HCT116 (cell line): ENCODE data around the gene ISYNA1. TPM values are rescaled to one million over a fixed set of nuclear protein-coding genes. Genes with fewer than 3 reads are reported as not detected.
A peak's percentile ranks its signal among the peaks of the same experiment; 100 is the strongest.

Experiments used
- ATAC-seq: fragments of 200-7000 bp; cut with Tn5 transposase; 2 replicates; pipeline ENCODE4 v1.9.1; 2020; ENCODE audit warnings: mild to moderate bottlenecking, moderate library complexity
- BruUV-seq: library from RNA; stranded (reverse); fragments of 400-500 nt; replicated peaks from 2 replicates; lab custom pipeline; 2021; lab: Mats Ljungman, UMichigan
- CTCF ChIA-PET: fragments of 300-600 bp; sonication (Branson Sonifier 250); formaldehyde crosslinking; loops from one replicate; lab custom pipeline; 2021; ENCODE audit warnings: antibody characterized with exemption; lab: Charles Lee
- POLR2A ChIA-PET: fragments of 300-600, 350-600 bp; sonication (Branson Sonifier 250); formaldehyde crosslinking; loops from one replicate; lab custom pipeline; 2021; ENCODE audit warnings: antibody characterized with exemption; lab: Charles Lee
- RAD21 ChIA-PET, 2 experiments: fragments of 300-600 bp; sonication (Branson Sonifier 250); formaldehyde crosslinking; loops; one replicate each; lab custom pipeline; 2023; ENCODE audit warnings: low total read pairs in 2 of 2; ENCODE audit not compliant: uncharacterized antibody in 2 of 2, unreplicated experiment in 2 of 2, low non-redundant PET in 1 of 2; lab: Charles Lee
- DNase-seq: peaks from one replicate; pipeline ENCODE4 v3.0.0-alpha.2; 2010; ENCODE audit warnings: low read depth, low spot score
- H2AFZ ChIP-seq: fragments of 200-600 bp; shearing (Covaris generic), sonication (generic); 2 replicates; pipeline ENCODE4 v1.6.1; 2017; ENCODE audit warnings: low read depth, mixed run types, mixed read lengths, antibody characterized with exemption, low read length; ENCODE audit not compliant: poor library complexity, severe bottlenecking
- H3K27ac ChIP-seq: 2 replicates; pipeline ENCODE4 v1.5.1; 2012; ENCODE audit warnings: low read depth, low read length
- H3K27me3 ChIP-seq: fragments of 200-600 bp; sonication (generic); 2 replicates; pipeline ENCODE4 v1.6.1; 2016; ENCODE audit warnings: mixed run types, low read length, mixed read lengths; ENCODE audit not compliant: insufficient read depth
- H3K36me3 ChIP-seq, 2 experiments: fragments of 200-500 bp in 1 of 2; fragments of 200-600 bp in 1 of 2; sonication (Bioruptor generic) in 1 of 2; sonication (generic) in 1 of 2; 2 replicates each; pipeline versions ENCODE4 v1.5.1 to v1.6.1; 2014 to 2016; ENCODE audit warnings: low read length in 2 of 2, inconsistent platforms in 1 of 2, mixed read lengths in 1 of 2, mixed run types in 1 of 2; ENCODE audit not compliant: insufficient read depth in 2 of 2, control insufficient read depth in 1 of 2
- H3K4me1 ChIP-seq, 2 experiments: fragments of 200-600 bp in 1 of 2; sonication (generic) in 1 of 2; 2 replicates each; pipeline versions ENCODE4 v1.5.1 to v1.6.1; 2012 to 2017; ENCODE audit warnings: low read length in 2 of 2, inconsistent platforms in 1 of 2, mild to moderate bottlenecking in 1 of 2, mixed read lengths in 1 of 2, mixed run types in 1 of 2, moderate library complexity in 1 of 2; ENCODE audit not compliant: insufficient read depth in 2 of 2, control insufficient read depth in 1 of 2
- H3K4me2 ChIP-seq: fragments of 200-600 bp; sonication (generic); 2 replicates; pipeline ENCODE4 v1.6.1; 2017; ENCODE audit warnings: mixed run types, low read length, mixed read lengths
- H3K4me3 ChIP-seq, 2 experiments: fragments of 200-600 bp in 1 of 2; sonication (generic) in 1 of 2; replicated peaks in 1 of 2; 2 replicates each; pipeline ENCODE4 v1.5.1; 2011 to 2016; ENCODE audit warnings: low read length in 2 of 2, control low read depth in 1 of 2, low read depth in 1 of 2, mild to moderate bottlenecking in 1 of 2, mixed read lengths in 1 of 2, mixed run types in 1 of 2
- H3K79me2 ChIP-seq: fragments of 200-600 bp; sonication (generic); 2 replicates; pipeline ENCODE4 v1.6.1; 2017; ENCODE audit warnings: mild to moderate bottlenecking, mixed run types, low read length, moderate library complexity, mixed read lengths; ENCODE audit not compliant: insufficient read depth
- H3K9ac ChIP-seq: fragments of 200-600 bp; sonication (generic); 2 replicates; pipeline ENCODE4 v1.6.1; 2016; ENCODE audit warnings: low read length, mixed read lengths
- H3K9me2 ChIP-seq: fragments of 200-600 bp; sonication (generic), shearing (Covaris generic); 2 replicates; pipeline ENCODE4 v1.6.1; 2017; ENCODE audit warnings: mixed run types, mild to moderate bottlenecking, moderate library complexity; ENCODE audit not compliant: insufficient read depth
- H3K9me3 ChIP-seq, 2 experiments: fragments of 200-500 bp in 1 of 2; fragments of 200-600 bp in 1 of 2; sonication (Bioruptor generic) in 1 of 2; sonication (generic) in 1 of 2; 2 replicates each; pipeline ENCODE4 v1.6.1; 2014 to 2017; ENCODE audit warnings: low read length in 2 of 2, mixed read lengths in 2 of 2, inconsistent platforms in 1 of 2, low read depth in 1 of 2, mild to moderate bottlenecking in 1 of 2, mixed run types in 1 of 2, moderate library complexity in 1 of 2; ENCODE audit not compliant: control insufficient read depth in 1 of 2, insufficient read depth in 1 of 2
- H4K20me1 ChIP-seq: fragments of 200-600 bp; sonication (generic), shearing (Covaris generic); 2 replicates; pipeline ENCODE4 v1.6.1; 2017; ENCODE audit warnings: mixed run types, mild to moderate bottlenecking, moderate library complexity; ENCODE audit not compliant: insufficient read depth
- CBX3 ChIP-seq: IDR thresholded peaks from 2 replicates; pipeline ENCODE4 v1.6.1; 2012; ENCODE audit warnings: low read depth
- CEBPB ChIP-seq: IDR thresholded peaks from 2 replicates; pipeline ENCODE4 v1.6.1; 2012; ENCODE audit warnings: low read depth
- EGR1 ChIP-seq: IDR thresholded peaks from 2 replicates; pipeline ENCODE4 v1.6.1; 2012; ENCODE audit warnings: low read depth
- EZH2phosphoT487 ChIP-seq: fragments of 200-600 bp; IDR thresholded peaks from 2 replicates; pipeline ENCODE4 v1.6.1; 2018; ENCODE audit warnings: antibody characterized with exemption, borderline replicate concordance
- FOSL1 ChIP-seq: IDR thresholded peaks from 2 replicates; pipeline ENCODE4 v1.6.1; 2012; ENCODE audit warnings: low read depth
- JUND ChIP-seq: IDR thresholded peaks from 2 replicates; pipeline ENCODE4 v1.6.1; 2012
- MAX ChIP-seq: IDR thresholded peaks from 2 replicates; pipeline ENCODE4 v1.6.1; 2012
- POLR2A ChIP-seq: IDR thresholded peaks from 2 replicates; pipeline ENCODE4 v1.7.0; 2011; ENCODE audit warnings: borderline replicate concordance; ENCODE audit not compliant: insufficient read depth, insufficient read length; ENCODE audit errors: extremely low read depth
- POLR2AphosphoS5 ChIP-seq: IDR thresholded peaks from 2 replicates; pipeline ENCODE4 v1.6.1; 2011; ENCODE audit warnings: mild to moderate bottlenecking, low read depth, low read length, moderate library complexity
- RAD21 ChIP-seq: IDR thresholded peaks from 2 replicates; pipeline ENCODE4 v1.6.1; 2012; ENCODE audit warnings: low read depth, mild to moderate bottlenecking
- REST ChIP-seq: IDR thresholded peaks from 2 replicates; pipeline ENCODE4 v1.6.1; 2012; ENCODE audit warnings: low read depth
- SIN3A ChIP-seq: IDR thresholded peaks from 2 replicates; pipeline ENCODE4 v1.6.1; 2012; ENCODE audit warnings: low read depth
- SP1 ChIP-seq: IDR thresholded peaks from 2 replicates; pipeline ENCODE4 v1.6.1; 2012; ENCODE audit warnings: low read depth
- SRF ChIP-seq: IDR thresholded peaks from 2 replicates; pipeline ENCODE4 v1.6.1; 2012; ENCODE audit warnings: low read depth
- TCF7L2 ChIP-seq: IDR thresholded peaks from 2 replicates; pipeline ENCODE4 v1.7.0; 2011; ENCODE audit warnings: borderline replicate concordance, inconsistent platforms; ENCODE audit not compliant: insufficient read depth, insufficient read length; ENCODE audit errors: extremely low read depth
- YY1 ChIP-seq: IDR thresholded peaks from 2 replicates; pipeline ENCODE4 v1.6.1; 2011; ENCODE audit warnings: low read length, low read depth, moderate library complexity, mild to moderate bottlenecking; ENCODE audit not compliant: insufficient replicate concordance; ENCODE audit errors: extremely low read depth
- ZFX ChIP-seq: fragments of 450-650 bp; IDR thresholded peaks from 2 replicates; pipeline ENCODE4 v1.6.1; 2017
- ZNF274 ChIP-seq: fragments of 200-500 bp; sonication (Bioruptor generic); IDR thresholded peaks from 2 replicates; pipeline ENCODE4 v1.6.1; 2014; ENCODE audit warnings: mild to moderate bottlenecking, low read depth, low read length, inconsistent platforms
- intact Hi-C: fragments of 100-400 bp; cut with micrococcal nuclease; formaldehyde crosslinking; loops from 2 replicates; pipeline ENCODE4 v1.10.0; 2022
- total RNA-seq: library from RNA; stranded (reverse); gene quantifications from one replicate; pipeline ENCODE4 v1.2.1, GENCODE V29; 2021; ENCODE audit not compliant: unreplicated experiment
- TF ChIP-seq, protein P1 (sequence below): IDR thresholded peaks from 2 replicates; pipeline ENCODE4 v1.6.1; 2012
- TF ChIP-seq, protein P2 (sequence below), 3 experiments: fragments of 200-600 bp in 1 of 3; sonication (generic) in 1 of 3; IDR thresholded peaks in 2 of 3; conservative IDR thresholded peaks in 1 of 3; 2 replicates each; pipeline ENCODE4 v1.5.1; 2012 to 2017; ENCODE audit warnings: low read depth in 2 of 3, low read length in 2 of 3, antibody characterized with exemption in 1 of 3, borderline replicate concordance in 1 of 3, control low read depth in 1 of 3, mild to moderate bottlenecking in 1 of 3, mixed read lengths in 1 of 3, mixed run types in 1 of 3, moderate library complexity in 1 of 3; ENCODE audit not compliant: insufficient read depth in 1 of 3

The ISYNA1 gene
- total RNA-seq, 1 experiment from 2014 or later, result 365 TPM

DNA sequence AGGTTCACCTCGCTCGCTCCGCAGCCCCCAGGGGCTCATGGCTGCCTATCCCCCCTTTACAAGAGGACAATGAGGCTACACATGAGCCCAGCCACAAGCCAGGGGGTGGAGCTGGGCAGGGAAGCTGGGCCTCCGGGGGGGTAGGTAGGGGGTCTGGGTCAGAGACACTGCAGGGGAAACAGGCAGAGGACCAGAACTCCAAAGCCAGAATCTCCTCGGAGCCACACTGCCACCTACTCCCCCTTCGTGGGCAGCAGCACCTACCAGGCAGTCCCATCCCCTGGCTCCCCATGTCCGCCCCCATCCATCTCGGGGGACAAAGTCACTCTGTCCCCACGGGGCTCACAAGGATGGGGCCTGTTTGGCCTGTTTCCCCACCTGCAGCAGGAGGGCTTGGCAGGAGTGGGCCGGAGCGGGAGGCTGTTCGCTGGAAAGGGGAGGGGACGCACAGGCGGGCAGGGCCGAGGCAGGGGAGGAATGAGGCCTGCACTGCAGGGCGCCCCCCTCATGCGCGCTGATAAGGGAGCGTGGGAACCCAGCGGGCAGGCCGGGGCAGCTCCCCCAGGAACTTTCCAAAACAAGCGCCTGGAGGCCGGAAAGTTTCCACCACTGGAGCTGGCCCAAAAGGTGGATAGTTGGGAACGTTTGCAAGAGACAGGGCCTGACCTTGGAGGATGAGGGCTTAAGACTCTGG, 545 bp upstream of the ISYNA1 start:
- no peaks in the 10 kb centered on the region for H3K27me3 ChIP-seq
- ATAC-seq, result peak; percentile 15
- DNase-seq, result no peak
- peak overlapping the region; percentile 99 for H3K27ac ChIP-seq
- no peak overlapping the region for H2AFZ ChIP-seq
- no peaks in the 10 kb centered on the region for H3K9me3 ChIP-seq
- H3K4me2 ChIP-seq, result peak overlapping the region; percentile 96
- intact Hi-C loops, result no loop called here
- peak overlapping the region; percentile 78 to 84 for H3K4me3 ChIP-seq
- H3K9ac ChIP-seq, result peak overlapping the region; percentile 91
- ChIA-PET RAD21 (no interaction called here), CTCF (interaction anchor here (1.0 to 1.6 kb wide), 3 partner anchors 89 to 237 kb away, joined by 3 to 4 read pairs (median 3); no protein-coding TSS in a partner anchor), POLR2A (interaction anchor here (1.0 kb wide), 1 partner anchor 20 kb away, joined by 4 read pairs; the partner anchor contains the start of gene SSBP4)
- H3K9me2 ChIP-seq, result no peaks in the 10 kb centered on the region
- H3K36me3 ChIP-seq, result peaks cover 0 to 9% of the 10 kb centered on the region in 2 experiments; a peak in 1 of 4 replicates
- H4K20me1 ChIP-seq, result no peaks in the 10 kb centered on the region
- H3K79me2 ChIP-seq, result peaks cover 9% of the 10 kb centered on the region; the same call in 1 of the 2 replicates
- TSS peak; percentile 42 for BruUV-seq
- H3K4me1 ChIP-seq, result peaks cover 27 to 50% of the 10 kb centered on the region in 2 experiments
- TF ChIP-seq RAD21, result no peak
- TF ChIP-seq EZH2phosphoT487, result no peak
- TF ChIP-seq, protein P1, sequence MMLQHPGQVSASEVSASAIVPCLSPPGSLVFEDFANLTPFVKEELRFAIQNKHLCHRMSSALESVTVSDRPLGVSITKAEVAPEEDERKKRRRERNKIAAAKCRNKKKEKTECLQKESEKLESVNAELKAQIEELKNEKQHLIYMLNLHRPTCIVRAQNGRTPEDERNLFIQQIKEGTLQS, result no peak
- no peak for TF ChIP-seq SRF
- TF ChIP-seq POLR2AphosphoS5, result peak; percentile 19
- TF ChIP-seq SIN3A, result peak; percentile 28; the same call in 1 of the 2 replicates
- peak; percentile 25; the same call in 1 of the 2 replicates for TF ChIP-seq ZFX
- TF ChIP-seq CBX3, result no peak
- no peak for TF ChIP-seq TCF7L2
- TF ChIP-seq, protein P2, sequence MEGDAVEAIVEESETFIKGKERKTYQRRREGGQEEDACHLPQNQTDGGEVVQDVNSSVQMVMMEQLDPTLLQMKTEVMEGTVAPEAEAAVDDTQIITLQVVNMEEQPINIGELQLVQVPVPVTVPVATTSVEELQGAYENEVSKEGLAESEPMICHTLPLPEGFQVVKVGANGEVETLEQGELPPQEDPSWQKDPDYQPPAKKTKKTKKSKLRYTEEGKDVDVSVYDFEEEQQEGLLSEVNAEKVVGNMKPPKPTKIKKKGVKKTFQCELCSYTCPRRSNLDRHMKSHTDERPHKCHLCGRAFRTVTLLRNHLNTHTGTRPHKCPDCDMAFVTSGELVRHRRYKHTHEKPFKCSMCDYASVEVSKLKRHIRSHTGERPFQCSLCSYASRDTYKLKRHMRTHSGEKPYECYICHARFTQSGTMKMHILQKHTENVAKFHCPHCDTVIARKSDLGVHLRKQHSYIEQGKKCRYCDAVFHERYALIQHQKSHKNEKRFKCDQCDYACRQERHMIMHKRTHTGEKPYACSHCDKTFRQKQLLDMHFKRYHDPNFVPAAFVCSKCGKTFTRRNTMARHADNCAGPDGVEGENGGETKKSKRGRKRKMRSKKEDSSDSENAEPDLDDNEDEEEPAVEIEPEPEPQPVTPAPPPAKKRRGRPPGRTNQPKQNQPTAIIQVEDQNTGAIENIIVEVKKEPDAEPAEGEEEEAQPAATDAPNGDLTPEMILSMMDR (IDR thresholded peaks at IDR 0.05 in 2 of 3, conservative IDR thresholded peaks at IDR 0.05 in 1 of 3; ENCODE audit: borderline replicate concordance in 1 of 3, insufficient read depth in 1 of 3, low read depth in 2 of 3, low read length in 2 of 3), result no peak
- TF ChIP-seq CEBPB, result no peak
- TF ChIP-seq REST, result no peak
- no peak for TF ChIP-seq YY1
- TF ChIP-seq ZNF274, result no peak
- TF ChIP-seq FOSL1, result no peak
- peak; percentile 64 for TF ChIP-seq SP1
- no peak for TF ChIP-seq MAX
- TF ChIP-seq EGR1, result peak; percentile 54; the same call in 1 of the 2 replicates
- TF ChIP-seq JUND, result no peak; the same call in 1 of the 2 replicates
- TF ChIP-seq POLR2A, result no peak
